Fibroblast of mammary gland (primary cell): ENCODE data around the gene STAT1.

ENCODE experiments used
- DNase-seq: peaks from one replicate; pipeline ENCODE4 v3.0.0-alpha.2; 2010; ENCODE audit warnings: low read depth
- H3K4me3 ChIP-seq: 2 replicates; pipeline ENCODE4 v1.5.1; 2011; ENCODE audit warnings: low read depth, mild to moderate bottlenecking, low read length, moderate library complexity; ENCODE audit not compliant: control insufficient read depth
- TF ChIP-seq, protein P1 (sequence below): conservative IDR thresholded peaks from 2 replicates; pipeline ENCODE4 v1.5.1; 2011; ENCODE audit warnings: low read depth, low read length, inconsistent platforms; ENCODE audit not compliant: control insufficient read depth, insufficient read depth

The STAT1 gene

DNA sequence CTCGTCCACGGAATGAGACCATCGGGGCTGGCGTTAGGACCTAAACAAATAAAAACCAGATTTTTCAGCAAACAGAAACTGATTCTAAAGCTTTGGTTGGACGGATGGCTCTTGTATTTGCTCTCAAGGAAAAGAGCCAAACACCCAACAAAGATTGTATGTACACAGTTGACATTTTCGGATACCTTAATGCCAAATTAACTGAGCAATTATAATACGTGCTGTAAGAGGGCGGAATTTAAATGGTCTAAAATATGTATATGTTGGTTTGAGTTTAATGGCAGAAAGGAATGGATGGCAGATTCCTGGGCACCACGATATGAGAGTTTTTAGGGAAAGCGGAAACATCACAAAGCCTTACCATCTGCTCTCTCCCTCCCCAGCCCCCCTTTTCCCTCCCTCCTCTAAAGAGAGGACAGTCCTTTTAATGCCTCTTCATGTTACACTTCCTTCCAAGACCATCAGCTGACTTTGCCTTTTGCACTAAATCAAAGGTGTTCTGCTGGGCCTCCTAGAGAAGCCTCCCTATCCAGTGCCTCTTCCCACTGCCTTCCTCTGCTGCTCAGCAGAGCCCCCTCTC is 33.3 kb downstream of the STAT1 start:
- DNase-seq: no peak
- H3K4me3 ChIP-seq: no peak overlapping the region
- TF ChIP-seq, protein P1, sequence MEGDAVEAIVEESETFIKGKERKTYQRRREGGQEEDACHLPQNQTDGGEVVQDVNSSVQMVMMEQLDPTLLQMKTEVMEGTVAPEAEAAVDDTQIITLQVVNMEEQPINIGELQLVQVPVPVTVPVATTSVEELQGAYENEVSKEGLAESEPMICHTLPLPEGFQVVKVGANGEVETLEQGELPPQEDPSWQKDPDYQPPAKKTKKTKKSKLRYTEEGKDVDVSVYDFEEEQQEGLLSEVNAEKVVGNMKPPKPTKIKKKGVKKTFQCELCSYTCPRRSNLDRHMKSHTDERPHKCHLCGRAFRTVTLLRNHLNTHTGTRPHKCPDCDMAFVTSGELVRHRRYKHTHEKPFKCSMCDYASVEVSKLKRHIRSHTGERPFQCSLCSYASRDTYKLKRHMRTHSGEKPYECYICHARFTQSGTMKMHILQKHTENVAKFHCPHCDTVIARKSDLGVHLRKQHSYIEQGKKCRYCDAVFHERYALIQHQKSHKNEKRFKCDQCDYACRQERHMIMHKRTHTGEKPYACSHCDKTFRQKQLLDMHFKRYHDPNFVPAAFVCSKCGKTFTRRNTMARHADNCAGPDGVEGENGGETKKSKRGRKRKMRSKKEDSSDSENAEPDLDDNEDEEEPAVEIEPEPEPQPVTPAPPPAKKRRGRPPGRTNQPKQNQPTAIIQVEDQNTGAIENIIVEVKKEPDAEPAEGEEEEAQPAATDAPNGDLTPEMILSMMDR: no peak

DNA sequence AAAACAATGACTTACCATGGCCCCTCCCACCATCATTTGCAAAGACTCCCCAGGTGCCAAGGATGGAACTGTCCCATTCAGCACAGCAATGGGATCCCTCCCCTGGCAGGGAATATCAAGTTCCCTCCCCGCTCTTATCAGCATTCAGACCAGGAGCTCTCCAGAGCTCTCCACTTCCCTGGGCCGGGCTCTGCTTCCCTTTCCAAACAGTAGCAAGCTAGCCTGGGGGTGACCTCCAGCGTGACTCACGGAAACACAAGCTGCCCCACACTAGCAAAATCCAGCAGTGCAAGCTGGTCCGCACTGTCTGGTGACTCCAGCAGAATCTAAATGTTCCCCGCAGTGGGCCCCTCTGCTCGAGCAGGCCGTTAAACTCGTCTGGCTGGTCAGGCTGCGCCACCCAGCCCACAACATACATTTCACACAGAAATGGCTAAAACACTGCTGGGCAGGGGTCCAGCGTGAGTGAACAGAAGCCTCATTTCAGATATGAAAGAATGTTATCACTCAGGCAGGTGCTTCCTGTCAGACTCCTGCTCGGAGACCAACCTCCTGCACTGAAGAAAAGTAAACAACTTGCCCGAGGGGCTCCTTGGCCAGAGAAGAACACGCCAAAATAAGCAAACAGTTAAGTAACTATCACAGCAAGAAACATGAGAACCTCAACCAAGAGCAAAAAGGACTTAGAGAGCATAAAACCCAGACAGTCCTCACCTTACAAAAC is 33.9 kb downstream of the STAT1 start:
- TF ChIP-seq, protein P1: no peak
- H3K4me3 ChIP-seq: no peak overlapping the region
- DNase-seq: no peak

DNA sequence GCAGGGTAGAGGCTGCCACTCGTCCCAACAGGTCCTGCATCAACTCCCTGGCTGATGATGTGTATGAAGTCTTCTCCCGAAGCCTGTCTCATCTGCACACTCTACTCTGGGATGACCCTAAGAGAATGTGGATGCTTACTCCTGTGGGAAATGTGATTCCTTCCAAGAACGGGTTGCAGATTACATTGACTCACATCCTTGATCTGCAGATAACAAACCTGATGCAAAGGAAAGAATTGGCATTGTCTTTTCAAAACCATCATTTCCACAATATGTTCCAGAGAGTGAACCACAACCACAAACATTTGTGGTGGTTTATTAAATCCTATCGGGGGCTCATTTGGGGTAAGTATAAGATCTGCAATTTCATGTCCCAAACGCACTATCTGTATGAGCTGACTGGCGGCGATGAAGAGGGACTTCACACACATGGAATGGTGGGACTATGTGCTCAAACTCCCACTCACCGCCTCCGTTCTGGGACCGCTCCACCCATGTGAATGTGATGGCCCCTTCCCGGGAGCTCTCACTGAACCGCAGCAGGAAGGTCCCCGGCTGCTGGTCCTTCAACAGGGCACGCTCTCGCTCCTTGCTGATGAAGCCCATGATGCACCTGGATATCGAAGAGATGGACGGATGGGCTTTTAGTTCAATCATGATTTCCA is 35.5 kb downstream of the STAT1 start:
- TF ChIP-seq, protein P1: no peak
- peak; percentile 48 for DNase-seq
- no peak overlapping the region for H3K4me3 ChIP-seq

DNA sequence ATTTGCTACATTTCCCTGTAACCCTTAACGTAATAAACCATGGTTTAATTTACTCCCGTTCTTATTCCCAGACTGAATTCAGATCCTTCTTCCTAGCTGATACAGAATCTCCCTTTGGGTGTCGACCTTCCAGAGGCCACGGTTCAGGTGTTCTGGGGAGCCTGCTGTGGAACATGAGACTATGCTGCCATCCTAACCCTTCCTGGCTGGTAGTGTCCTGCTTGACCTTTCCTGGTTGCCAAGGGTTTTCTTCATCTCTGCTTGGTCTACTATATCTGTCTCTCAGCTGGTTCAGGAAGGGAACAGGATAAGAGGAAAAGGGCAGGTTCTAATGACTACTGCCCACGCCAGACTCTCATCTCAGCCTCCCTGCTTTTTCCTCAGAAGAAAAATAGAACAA is 36.5 kb downstream of the STAT1 start:
- TF ChIP-seq, protein P1: no peak
- DNase-seq: no peak
- H3K4me3 ChIP-seq: no peak overlapping the region

DNA sequence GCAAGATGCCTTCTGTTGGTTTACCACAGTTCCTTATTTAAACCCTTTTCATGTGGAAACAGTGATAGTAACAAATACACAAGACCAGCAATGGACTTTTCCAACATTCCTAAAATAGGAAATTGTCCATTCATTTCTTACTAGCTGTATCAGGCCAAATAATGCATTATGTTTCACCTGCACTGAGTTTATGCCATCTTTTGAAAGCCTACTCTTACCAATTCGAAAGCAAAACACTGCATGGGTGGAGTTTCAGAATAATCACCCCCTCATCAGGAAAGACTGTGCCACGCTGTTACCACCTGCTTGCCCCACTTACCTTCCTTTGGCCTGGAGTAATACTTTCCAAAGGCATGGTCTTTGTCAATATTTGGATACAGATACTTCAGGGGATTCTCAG is 37.5 kb downstream of the STAT1 start:
- H3K4me3 ChIP-seq: no peak overlapping the region
- no peak for DNase-seq
- TF ChIP-seq, protein P1: no peak

DNA sequence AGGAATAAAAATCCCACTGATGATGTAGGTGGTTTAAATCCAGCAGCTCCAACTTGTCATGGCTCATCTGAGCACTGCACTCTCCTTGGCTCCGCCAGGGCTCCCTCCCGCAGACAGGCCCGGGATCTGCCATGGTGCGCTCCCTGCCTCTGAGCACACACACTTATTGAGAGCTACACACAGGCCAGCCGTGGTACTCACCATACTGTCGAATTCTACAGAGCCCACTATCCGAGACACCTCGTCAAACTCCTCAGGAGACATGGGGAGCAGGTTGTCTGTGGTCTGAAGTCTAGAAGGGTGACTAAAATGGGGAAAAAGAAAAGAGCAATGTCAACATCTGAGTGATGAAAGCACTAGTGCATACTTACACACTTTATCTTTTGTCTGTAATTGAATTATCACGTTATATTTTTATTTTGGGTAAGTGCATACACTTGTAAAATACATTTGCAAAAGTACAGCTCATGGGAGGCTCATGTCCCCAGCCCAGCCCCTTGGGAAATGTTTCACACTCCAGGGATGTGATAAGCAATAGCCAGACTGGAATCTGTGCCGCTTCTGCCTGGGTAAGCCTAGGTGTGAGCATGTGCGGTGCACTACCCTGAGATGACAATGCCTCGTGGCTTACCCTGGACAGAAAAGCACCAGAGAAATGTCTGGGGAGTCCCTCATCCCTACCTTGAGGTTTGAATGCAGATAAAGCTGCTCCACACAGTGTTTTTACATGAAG is 39.2 kb downstream of the STAT1 start:
- TF ChIP-seq, protein P1: no peak
- peak; percentile 5 for DNase-seq

More for the DNA sequence above, 39.2 kb downstream of the STAT1 start:
- no peak overlapping the region for H3K4me3 ChIP-seq
